ENCODE data around the gene MXD1. TPM values are rescaled to one million over a fixed set of nuclear protein-coding genes. Genes with fewer than 3 reads are reported as not detected.

Gene MXD1
- polyA plus RNA-seq, 2 of the 4 experiments (the other 2 are of a cell fraction), result 2.0 to 8.3 TPM

DNA sequence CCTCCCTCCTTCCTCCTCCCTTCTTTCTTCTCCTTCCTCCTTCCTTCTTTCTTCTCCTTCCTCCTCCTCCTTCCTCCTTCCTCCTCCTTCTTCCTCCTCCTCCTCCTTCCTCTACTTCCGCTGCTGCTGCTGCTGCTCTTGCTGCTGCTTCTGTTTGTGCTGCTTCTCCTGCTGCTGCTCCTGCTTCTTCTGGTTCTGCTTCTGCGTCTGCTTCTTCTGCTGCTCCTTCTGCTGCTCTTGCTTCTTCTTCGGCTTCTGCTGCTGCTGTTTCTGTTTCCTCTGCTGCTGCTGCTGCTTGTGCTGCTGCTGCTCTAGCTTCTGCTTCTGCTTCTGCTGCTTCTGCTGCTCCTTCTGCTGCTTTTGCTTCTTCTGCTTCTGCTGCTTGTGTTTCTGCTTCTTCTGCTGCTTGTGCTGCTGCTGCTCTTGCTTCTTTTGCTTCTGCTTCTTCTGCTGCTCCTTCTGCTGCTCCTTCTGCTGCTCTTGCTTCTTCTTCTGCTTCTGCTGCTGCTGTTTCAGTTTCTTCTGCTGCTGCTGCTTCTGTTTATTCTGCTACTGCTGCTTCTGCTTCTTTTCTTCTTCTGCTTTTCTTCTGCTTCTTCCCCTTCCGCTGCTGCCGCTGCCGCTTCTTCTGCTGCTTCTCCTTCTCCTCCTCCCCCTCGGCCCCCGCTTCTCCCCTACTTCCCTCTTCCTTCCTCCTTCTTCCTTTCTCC, 12.5 kb upstream of the MXD1 start:
- Histone ChIP-seq H3K4me3 (no peak overlapping the region), H3K4me2 (no peak overlapping the region), H3K4me1 (no peaks in the 10 kb centered on the region), H3K9me3 (no peaks in the 10 kb centered on the region), H3K27ac (no peak overlapping the region)
- 91% methylated on average over 8 of the region's 8 CpGs for WGBS (ENCODE audit: missing lambda C conversion rate)
- TF ChIP-seq, protein P1, sequence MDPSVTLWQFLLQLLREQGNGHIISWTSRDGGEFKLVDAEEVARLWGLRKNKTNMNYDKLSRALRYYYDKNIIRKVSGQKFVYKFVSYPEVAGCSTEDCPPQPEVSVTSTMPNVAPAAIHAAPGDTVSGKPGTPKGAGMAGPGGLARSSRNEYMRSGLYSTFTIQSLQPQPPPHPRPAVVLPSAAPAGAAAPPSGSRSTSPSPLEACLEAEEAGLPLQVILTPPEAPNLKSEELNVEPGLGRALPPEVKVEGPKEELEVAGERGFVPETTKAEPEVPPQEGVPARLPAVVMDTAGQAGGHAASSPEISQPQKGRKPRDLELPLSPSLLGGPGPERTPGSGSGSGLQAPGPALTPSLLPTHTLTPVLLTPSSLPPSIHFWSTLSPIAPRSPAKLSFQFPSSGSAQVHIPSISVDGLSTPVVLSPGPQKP (IDR thresholded peaks at IDR 0.05; ENCODE audit: low read depth, low read length), result no peak
- TF ChIP-seq ZNF302 (CRISPR knock-in tag; IDR thresholded peaks at IDR 0.05) (no peak), HOXB13 (CRISPR knock-in tag; IDR thresholded peaks at IDR 0.05; ENCODE audit: low read depth) (no peak), FOXS1 (CRISPR knock-in tag; IDR thresholded peaks at IDR 0.05) (no peak), FOSB (CRISPR knock-in tag; IDR thresholded peaks at IDR 0.05) (no peak), JUN (IDR thresholded peaks at IDR 0.05) (no peak), SREBF2 (IDR thresholded peaks at IDR 0.05) (no peak), POLR2A (IDR thresholded peaks at IDR 0.05; ENCODE audit: low read length) (no peak), RFX5 (IDR thresholded peaks at IDR 0.05) (no peak), ESRRA (IDR thresholded peaks at IDR 0.05; ENCODE audit: borderline replicate concordance, low read length) (no peak), MAZ (IDR thresholded peaks at IDR 0.05; ENCODE audit: borderline replicate concordance, low read depth, low read length) (no peak), POLR2AphosphoS2 (conservative IDR thresholded peaks at IDR 0.05; ENCODE audit: low read length) (no peak), FOSL2 (IDR thresholded peaks at IDR 0.05) (no peak), FOSL2 (CRISPR knock-in tag; IDR thresholded peaks at IDR 0.05) (no peak)
- TF ChIP-seq, protein P2, sequence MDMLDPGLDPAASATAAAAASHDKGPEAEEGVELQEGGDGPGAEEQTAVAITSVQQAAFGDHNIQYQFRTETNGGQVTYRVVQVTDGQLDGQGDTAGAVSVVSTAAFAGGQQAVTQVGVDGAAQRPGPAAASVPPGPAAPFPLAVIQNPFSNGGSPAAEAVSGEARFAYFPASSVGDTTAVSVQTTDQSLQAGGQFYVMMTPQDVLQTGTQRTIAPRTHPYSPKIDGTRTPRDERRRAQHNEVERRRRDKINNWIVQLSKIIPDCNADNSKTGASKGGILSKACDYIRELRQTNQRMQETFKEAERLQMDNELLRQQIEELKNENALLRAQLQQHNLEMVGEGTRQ (IDR thresholded peaks at IDR 0.05), result no peak
- TF ChIP-seq, protein P3, sequence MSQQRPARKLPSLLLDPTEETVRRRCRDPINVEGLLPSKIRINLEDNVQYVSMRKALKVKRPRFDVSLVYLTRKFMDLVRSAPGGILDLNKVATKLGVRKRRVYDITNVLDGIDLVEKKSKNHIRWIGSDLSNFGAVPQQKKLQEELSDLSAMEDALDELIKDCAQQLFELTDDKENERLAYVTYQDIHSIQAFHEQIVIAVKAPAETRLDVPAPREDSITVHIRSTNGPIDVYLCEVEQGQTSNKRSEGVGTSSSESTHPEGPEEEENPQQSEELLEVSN (IDR thresholded peaks at IDR 0.05; ENCODE audit: borderline replicate concordance, low read depth), result no peak
- TF ChIP-seq, protein P4, sequence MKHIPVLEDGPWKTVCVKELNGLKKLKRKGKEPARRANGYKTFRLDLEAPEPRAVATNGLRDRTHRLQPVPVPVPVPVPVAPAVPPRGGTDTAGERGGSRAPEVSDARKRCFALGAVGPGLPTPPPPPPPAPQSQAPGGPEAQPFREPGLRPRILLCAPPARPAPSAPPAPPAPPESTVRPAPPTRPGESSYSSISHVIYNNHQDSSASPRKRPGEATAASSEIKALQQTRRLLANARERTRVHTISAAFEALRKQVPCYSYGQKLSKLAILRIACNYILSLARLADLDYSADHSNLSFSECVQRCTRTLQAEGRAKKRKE (CRISPR knock-in tag; IDR thresholded peaks at IDR 0.05; ENCODE audit: low read depth), result no peak
- TF ChIP-seq, protein P5, sequence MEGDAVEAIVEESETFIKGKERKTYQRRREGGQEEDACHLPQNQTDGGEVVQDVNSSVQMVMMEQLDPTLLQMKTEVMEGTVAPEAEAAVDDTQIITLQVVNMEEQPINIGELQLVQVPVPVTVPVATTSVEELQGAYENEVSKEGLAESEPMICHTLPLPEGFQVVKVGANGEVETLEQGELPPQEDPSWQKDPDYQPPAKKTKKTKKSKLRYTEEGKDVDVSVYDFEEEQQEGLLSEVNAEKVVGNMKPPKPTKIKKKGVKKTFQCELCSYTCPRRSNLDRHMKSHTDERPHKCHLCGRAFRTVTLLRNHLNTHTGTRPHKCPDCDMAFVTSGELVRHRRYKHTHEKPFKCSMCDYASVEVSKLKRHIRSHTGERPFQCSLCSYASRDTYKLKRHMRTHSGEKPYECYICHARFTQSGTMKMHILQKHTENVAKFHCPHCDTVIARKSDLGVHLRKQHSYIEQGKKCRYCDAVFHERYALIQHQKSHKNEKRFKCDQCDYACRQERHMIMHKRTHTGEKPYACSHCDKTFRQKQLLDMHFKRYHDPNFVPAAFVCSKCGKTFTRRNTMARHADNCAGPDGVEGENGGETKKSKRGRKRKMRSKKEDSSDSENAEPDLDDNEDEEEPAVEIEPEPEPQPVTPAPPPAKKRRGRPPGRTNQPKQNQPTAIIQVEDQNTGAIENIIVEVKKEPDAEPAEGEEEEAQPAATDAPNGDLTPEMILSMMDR (IDR thresholded peaks at IDR 0.05), result no peak
- DNase-seq (ENCODE audit: low read depth in 1 of 2, low spot score in 1 of 2) (no peak), FAIRE-seq (no peak), ATAC-seq (no peak)
- CTCF ChIA-PET, result interaction anchor here (0.6 to 1.9 kb wide), 5 partner anchors 9 to 192 kb away, joined by 3 to 6 read pairs (median 4); no protein-coding TSS in a partner anchor
- POLR2A ChIA-PET, result interaction anchor here (1.9 kb wide), 1 partner anchor 12 kb away, joined by 4 read pairs; the partner anchor contains the start of gene MXD1

DNA sequence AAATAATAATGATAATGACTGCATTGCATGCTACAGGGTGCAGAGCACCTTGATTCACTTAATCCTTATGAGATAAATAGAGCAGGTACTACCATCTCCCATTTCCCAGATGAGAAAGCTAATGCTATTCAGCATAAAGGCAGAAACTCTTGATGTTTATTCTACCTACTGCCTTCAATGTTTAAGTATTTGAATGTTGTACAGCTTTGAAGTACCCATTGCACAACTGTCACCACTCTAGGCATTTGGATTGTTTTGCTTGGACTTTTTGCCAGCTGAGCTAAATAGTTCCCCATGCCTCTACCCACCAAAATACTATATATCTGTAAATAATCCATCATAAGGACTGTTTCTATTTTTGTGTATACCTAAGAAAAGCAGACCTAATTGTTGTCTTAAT, 7.7 kb upstream of the MXD1 start:
- no peak for FAIRE-seq
- H3K27ac ChIP-seq, result no peak overlapping the region
- no peaks in the 10 kb centered on the region for H3K9me3 ChIP-seq
- H3K4me1 ChIP-seq, result no peaks in the 10 kb centered on the region
- POLR2A ChIA-PET, result interaction anchor here (0.9 kb wide), 1 partner anchor 166 kb away, joined by 3 read pairs; no protein-coding TSS in a partner anchor
- no peak for ATAC-seq
- H3K4me2 ChIP-seq, result no peak overlapping the region
- CTCF ChIA-PET, result interaction anchor here (0.7 to 3.1 kb wide), 3 partner anchors 164 to 236 kb away, joined by 3 to 14 read pairs (median 4); no protein-coding TSS in a partner anchor
- TF ChIP-seq HEYL (CRISPR knock-in tag; IDR thresholded peaks at IDR 0.05), result no peak
- TF ChIP-seq SMC3 (IDR thresholded peaks at IDR 0.05), result no peak
- no peak for TF ChIP-seq SREBF2 (IDR thresholded peaks at IDR 0.05)
- TF ChIP-seq NPAS2 (CRISPR knock-in tag; IDR thresholded peaks at IDR 0.05; ENCODE audit: borderline replicate concordance), result no peak
- no peak for TF ChIP-seq EHMT2 (IDR thresholded peaks at IDR 0.05; ENCODE audit: low read depth)
- TF ChIP-seq GATA3 (IDR thresholded peaks at IDR 0.05; ENCODE audit: borderline replicate concordance), result no peak
- no peak for TF ChIP-seq CEBPB (IDR thresholded peaks at IDR 0.05)
- TF ChIP-seq HOXB5 (CRISPR knock-in tag; IDR thresholded peaks at IDR 0.05), result no peak
- TF ChIP-seq, protein P6, sequence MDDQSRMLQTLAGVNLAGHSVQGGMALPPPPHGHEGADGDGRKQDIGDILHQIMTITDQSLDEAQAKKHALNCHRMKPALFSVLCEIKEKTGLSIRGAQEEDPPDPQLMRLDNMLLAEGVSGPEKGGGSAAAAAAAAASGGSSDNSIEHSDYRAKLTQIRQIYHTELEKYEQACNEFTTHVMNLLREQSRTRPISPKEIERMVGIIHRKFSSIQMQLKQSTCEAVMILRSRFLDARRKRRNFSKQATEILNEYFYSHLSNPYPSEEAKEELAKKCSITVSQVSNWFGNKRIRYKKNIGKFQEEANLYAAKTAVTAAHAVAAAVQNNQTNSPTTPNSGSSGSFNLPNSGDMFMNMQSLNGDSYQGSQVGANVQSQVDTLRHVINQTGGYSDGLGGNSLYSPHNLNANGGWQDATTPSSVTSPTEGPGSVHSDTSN (IDR thresholded peaks at IDR 0.05), result no peak
- no peak for DNase-seq (ENCODE audit: low read depth in 1 of 2, low spot score in 1 of 2)
- no peak overlapping the region for H3K4me3 ChIP-seq
